Measurements from ENCODE around the gene H6PD.

H6PD gene

GRCh38 chr1:9271283-9271682 is 36.7 kb downstream of the H6PD start:
- no peaks in the 10 kb centered on the region for H3K9me3 ChIP-seq (ENCODE audit: insufficient read depth, low read depth, low read length)
- no peaks in the 10 kb centered on the region for H3K27me3 ChIP-seq (ENCODE audit: insufficient read depth, low read length)
- no peak overlapping the region for H3K27ac ChIP-seq (ENCODE audit: low read depth, low read length)
- H3K4me3 ChIP-seq (ENCODE audit: low read length), result no peak overlapping the region
- H3K36me3 ChIP-seq (ENCODE audit: insufficient read depth, low read length), result no peaks in the 10 kb centered on the region
- H3K4me1 ChIP-seq (ENCODE audit: insufficient read depth, low read length), result peaks cover 5% of the 10 kb centered on the region; the same call in 1 of the 2 replicates
- no peak overlapping the region for H3K9ac ChIP-seq (ENCODE audit: low read depth, low read length)
- WGBS, result 81% methylated on average over 11 of the region's 11 CpGs

- WGBS, result 93% methylated on average over 24 of the region's 24 CpGs
- Histone ChIP-seq H3K27me3 (ENCODE audit: insufficient read depth, low read length) (no peaks in the 10 kb centered on the region), H3K4me3 (ENCODE audit: low read length) (no peak overlapping the region), H3K4me1 (ENCODE audit: insufficient read depth, low read length) (peaks cover 5% of the 10 kb centered on the region; the same call in 1 of the 2 replicates), H3K9me3 (ENCODE audit: insufficient read depth, low read depth, low read length) (no peaks in the 10 kb centered on the region), H3K27ac (ENCODE audit: low read depth, low read length) (no peak overlapping the region), H3K9ac (ENCODE audit: low read depth, low read length) (no peak overlapping the region), H3K36me3 (ENCODE audit: insufficient read depth, low read length) (no peaks in the 10 kb centered on the region)
Measured at GRCh38 chr1:9271861-9272595, 37.5 kb downstream of the H6PD start.

GRCh38 chr1:9273177-9273576 is 38.6 kb downstream of the H6PD start:
- H3K9ac ChIP-seq (ENCODE audit: low read depth, low read length), result no peak overlapping the region
- H3K27me3 ChIP-seq (ENCODE audit: insufficient read depth, low read length), result no peaks in the 10 kb centered on the region
- no peak overlapping the region for H3K4me3 ChIP-seq (ENCODE audit: low read length)
- 87% methylated on average over 11 of the region's 11 CpGs for WGBS
- peaks cover 5% of the 10 kb centered on the region; the same call in 1 of the 2 replicates for H3K4me1 ChIP-seq (ENCODE audit: insufficient read depth, low read length)
- H3K27ac ChIP-seq (ENCODE audit: low read depth, low read length), result no peak overlapping the region
- no peaks in the 10 kb centered on the region for H3K9me3 ChIP-seq (ENCODE audit: insufficient read depth, low read depth, low read length)
- no peaks in the 10 kb centered on the region for H3K36me3 ChIP-seq (ENCODE audit: insufficient read depth, low read length)

- WGBS, result 95% methylated on average over 10 of the region's 10 CpGs
- H3K9ac ChIP-seq (ENCODE audit: low read depth, low read length), result no peak overlapping the region
- no peak overlapping the region for H3K4me3 ChIP-seq (ENCODE audit: low read length)
Measured at GRCh38 chr1:9275161-9275560, 40.6 kb downstream of the H6PD start.

GRCh38 chr1:9275567-9276034 is 41.0 kb downstream of the H6PD start:
- peaks cover 18% of the 10 kb centered on the region; the same call in 1 of the 2 replicates for H3K4me1 ChIP-seq (ENCODE audit: insufficient read depth, low read length)
- WGBS, result 74% methylated on average over 12 of the region's 12 CpGs
- H3K36me3 ChIP-seq (ENCODE audit: insufficient read depth, low read length), result no peaks in the 10 kb centered on the region
- H3K9me3 ChIP-seq (ENCODE audit: insufficient read depth, low read depth, low read length), result no peaks in the 10 kb centered on the region
- H3K4me3 ChIP-seq (ENCODE audit: low read length), result no peak overlapping the region
- H3K27me3 ChIP-seq (ENCODE audit: insufficient read depth, low read length), result no peaks in the 10 kb centered on the region
- no peak overlapping the region for H3K27ac ChIP-seq (ENCODE audit: low read depth, low read length)
- no peak overlapping the region for H3K9ac ChIP-seq (ENCODE audit: low read depth, low read length)

More at GRCh38 chr1:9275161-9275560, 40.6 kb downstream of the H6PD start:
- Histone ChIP-seq H3K27me3 (ENCODE audit: insufficient read depth, low read length) (no peaks in the 10 kb centered on the region), H3K27ac (ENCODE audit: low read depth, low read length) (no peak overlapping the region), H3K36me3 (ENCODE audit: insufficient read depth, low read length) (no peaks in the 10 kb centered on the region), H3K4me1 (ENCODE audit: insufficient read depth, low read length) (peaks cover 16% of the 10 kb centered on the region; the same call in 1 of the 2 replicates), H3K9me3 (ENCODE audit: insufficient read depth, low read depth, low read length) (no peaks in the 10 kb centered on the region)

GRCh38 chr1:9278116-9278515 is 43.5 kb downstream of the H6PD start:
- H3K27ac ChIP-seq (ENCODE audit: low read depth, low read length), result no peak overlapping the region
- no peaks in the 10 kb centered on the region for H3K9me3 ChIP-seq (ENCODE audit: insufficient read depth, low read depth, low read length)
- H3K27me3 ChIP-seq (ENCODE audit: insufficient read depth, low read length), result no peaks in the 10 kb centered on the region
- no peak overlapping the region for H3K9ac ChIP-seq (ENCODE audit: low read depth, low read length)
- no peaks in the 10 kb centered on the region for H3K36me3 ChIP-seq (ENCODE audit: insufficient read depth, low read length)
- peaks cover 19% of the 10 kb centered on the region; the same call in 1 of the 2 replicates for H3K4me1 ChIP-seq (ENCODE audit: insufficient read depth, low read length)
- 92% methylated on average over 5 of the region's 5 CpGs for WGBS
- no peak overlapping the region for H3K4me3 ChIP-seq (ENCODE audit: low read length)

- H3K4me3 ChIP-seq (ENCODE audit: low read length), result no peak overlapping the region
- no peak overlapping the region for H3K27ac ChIP-seq (ENCODE audit: low read depth, low read length)
Measured at GRCh38 chr1:9278585-9279153, 44.1 kb downstream of the H6PD start.

GRCh38 chr1:9279172-9279840 is 44.7 kb downstream of the H6PD start:
- Histone ChIP-seq H3K4me1 (ENCODE audit: insufficient read depth, low read length) (peaks cover 19% of the 10 kb centered on the region; the same call in 1 of the 2 replicates), H3K9me3 (ENCODE audit: insufficient read depth, low read depth, low read length) (0 out of 2 replicates have a peak, but pooled peaks cover 2% of the 10 kb centered on the region), H3K27ac (ENCODE audit: low read depth, low read length) (no peak overlapping the region), H3K36me3 (ENCODE audit: insufficient read depth, low read length) (no peaks in the 10 kb centered on the region), H3K27me3 (ENCODE audit: insufficient read depth, low read length) (no peaks in the 10 kb centered on the region), H3K9ac (ENCODE audit: low read depth, low read length) (no peak overlapping the region), H3K4me3 (ENCODE audit: low read length) (no peak overlapping the region)
- 49% methylated on average over 23 of the region's 23 CpGs for WGBS

More at GRCh38 chr1:9278585-9279153, 44.1 kb downstream of the H6PD start:
- H3K9ac ChIP-seq (ENCODE audit: low read depth, low read length), result no peak overlapping the region
- H3K9me3 ChIP-seq (ENCODE audit: insufficient read depth, low read depth, low read length), result no peaks in the 10 kb centered on the region
- H3K27me3 ChIP-seq (ENCODE audit: insufficient read depth, low read length), result no peaks in the 10 kb centered on the region
- no peaks in the 10 kb centered on the region for H3K36me3 ChIP-seq (ENCODE audit: insufficient read depth, low read length)
- H3K4me1 ChIP-seq (ENCODE audit: insufficient read depth, low read length), result peaks cover 19% of the 10 kb centered on the region; the same call in 1 of the 2 replicates
- WGBS, result 80% methylated on average over 10 of the region's 10 CpGs

GRCh38 chr1:9280015-9280860 is 45.7 kb downstream of the H6PD start:
- Histone ChIP-seq H3K9ac (ENCODE audit: low read depth, low read length) (no peak overlapping the region), H3K27ac (ENCODE audit: low read depth, low read length) (no peak overlapping the region), H3K4me3 (ENCODE audit: low read length) (no peak overlapping the region), H3K27me3 (ENCODE audit: insufficient read depth, low read length) (no peaks in the 10 kb centered on the region), H3K9me3 (ENCODE audit: insufficient read depth, low read depth, low read length) (peaks cover 7% of the 10 kb centered on the region; the same call in 1 of the 2 replicates), H3K36me3 (ENCODE audit: insufficient read depth, low read length) (no peaks in the 10 kb centered on the region), H3K4me1 (ENCODE audit: insufficient read depth, low read length) (peaks cover 19% of the 10 kb centered on the region; the same call in 1 of the 2 replicates)
- WGBS, result 37% methylated on average over 26 of the region's 36 CpGs

GRCh38 chr1:9281071-9281827 is 46.7 kb downstream of the H6PD start:
- H3K36me3 ChIP-seq (ENCODE audit: insufficient read depth, low read length), result no peaks in the 10 kb centered on the region
- H3K27ac ChIP-seq (ENCODE audit: low read depth, low read length), result no peak overlapping the region
- H3K4me1 ChIP-seq (ENCODE audit: insufficient read depth, low read length), result peaks cover 15% of the 10 kb centered on the region; the same call in 1 of the 2 replicates
- peaks cover 7% of the 10 kb centered on the region; the same call in 1 of the 2 replicates for H3K9me3 ChIP-seq (ENCODE audit: insufficient read depth, low read depth, low read length)
- H3K9ac ChIP-seq (ENCODE audit: low read depth, low read length), result no peak overlapping the region
- no peaks in the 10 kb centered on the region for H3K27me3 ChIP-seq (ENCODE audit: insufficient read depth, low read length)
- 88% methylated on average over 19 of the region's 19 CpGs for WGBS
- no peak overlapping the region for H3K4me3 ChIP-seq (ENCODE audit: low read length)
